Activated naive CD4-positive, alpha-beta T cell treated with anti-CD3 and anti-CD28 coated beads, Interleukin-2, amount 50 U/mL, for 72 hours (primary cell): ENCODE results near the gene KDM7A. TPM values are rescaled to one million over a fixed set of nuclear protein-coding genes. Genes with fewer than 3 reads are reported as not detected.

ENCODE experiments used
- ATAC-seq, 2 donors: fragments of 150-1000 bp; cut with Tn5 transposase; 2 replicates each; pipeline ENCODE4 v1.10.0; 2021; ENCODE audit warnings: mild to moderate bottlenecking in 2 of 2, moderate library complexity in 2 of 2
- DNase-seq, 2 donors: peaks; one replicate each; pipeline ENCODE4 v3.0.0; 2021 to 2022; ENCODE audit warnings: low spot score in 2 of 2
- H3K27ac Mint-ChIP-seq, 2 donors: one replicate each; pipeline ENCODE4 v1.8.0; 2022; ENCODE audit warnings: mild to moderate bottlenecking in 2 of 2, mixed read lengths in 2 of 2
- H3K36me3 Mint-ChIP-seq, 2 donors: one replicate each; pipeline ENCODE4 v1.8.0; 2022; ENCODE audit warnings: mixed read lengths in 2 of 2
- H3K9me3 Mint-ChIP-seq, 2 donors: one replicate each; pipeline ENCODE4 v1.8.0; 2022; ENCODE audit warnings: mixed read lengths in 2 of 2
- total RNA-seq, 2 donors: library from RNA; stranded (reverse); gene quantifications; one replicate each; pipeline ENCODE4 v1.2.3, GENCODE V29; 2022

The KDM7A gene, protein sequence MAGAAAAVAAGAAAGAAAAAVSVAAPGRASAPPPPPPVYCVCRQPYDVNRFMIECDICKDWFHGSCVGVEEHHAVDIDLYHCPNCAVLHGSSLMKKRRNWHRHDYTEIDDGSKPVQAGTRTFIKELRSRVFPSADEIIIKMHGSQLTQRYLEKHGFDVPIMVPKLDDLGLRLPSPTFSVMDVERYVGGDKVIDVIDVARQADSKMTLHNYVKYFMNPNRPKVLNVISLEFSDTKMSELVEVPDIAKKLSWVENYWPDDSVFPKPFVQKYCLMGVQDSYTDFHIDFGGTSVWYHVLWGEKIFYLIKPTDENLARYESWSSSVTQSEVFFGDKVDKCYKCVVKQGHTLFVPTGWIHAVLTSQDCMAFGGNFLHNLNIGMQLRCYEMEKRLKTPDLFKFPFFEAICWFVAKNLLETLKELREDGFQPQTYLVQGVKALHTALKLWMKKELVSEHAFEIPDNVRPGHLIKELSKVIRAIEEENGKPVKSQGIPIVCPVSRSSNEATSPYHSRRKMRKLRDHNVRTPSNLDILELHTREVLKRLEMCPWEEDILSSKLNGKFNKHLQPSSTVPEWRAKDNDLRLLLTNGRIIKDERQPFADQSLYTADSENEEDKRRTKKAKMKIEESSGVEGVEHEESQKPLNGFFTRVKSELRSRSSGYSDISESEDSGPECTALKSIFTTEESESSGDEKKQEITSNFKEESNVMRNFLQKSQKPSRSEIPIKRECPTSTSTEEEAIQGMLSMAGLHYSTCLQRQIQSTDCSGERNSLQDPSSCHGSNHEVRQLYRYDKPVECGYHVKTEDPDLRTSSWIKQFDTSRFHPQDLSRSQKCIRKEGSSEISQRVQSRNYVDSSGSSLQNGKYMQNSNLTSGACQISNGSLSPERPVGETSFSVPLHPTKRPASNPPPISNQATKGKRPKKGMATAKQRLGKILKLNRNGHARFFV
- 10 to 100 TPM; 28.4 to 38.6 TPM for total RNA-seq

- peaks cover 0 to 12% of the 10 kb centered on the region in 2 donors for H3K9me3 Mint-ChIP-seq
- peak; percentile 90 to 94 for DNase-seq
- ATAC-seq: peak; percentile 79 to 85
- peak within 1 kb of the TSS; percentile 84 to 92 for H3K27ac Mint-ChIP-seq
- peaks cover 5 to 24% of the 10 kb centered on the region in 2 donors for H3K36me3 Mint-ChIP-seq
These were observed at the start of gene KDM7A for GRCh38 chr7:140176811-140177702. Gene KDM7A, minus strand, starts transcription at chr7:140176983. Its CDS starts 46 bp downstream, at chr7:140176937.

DNA sequence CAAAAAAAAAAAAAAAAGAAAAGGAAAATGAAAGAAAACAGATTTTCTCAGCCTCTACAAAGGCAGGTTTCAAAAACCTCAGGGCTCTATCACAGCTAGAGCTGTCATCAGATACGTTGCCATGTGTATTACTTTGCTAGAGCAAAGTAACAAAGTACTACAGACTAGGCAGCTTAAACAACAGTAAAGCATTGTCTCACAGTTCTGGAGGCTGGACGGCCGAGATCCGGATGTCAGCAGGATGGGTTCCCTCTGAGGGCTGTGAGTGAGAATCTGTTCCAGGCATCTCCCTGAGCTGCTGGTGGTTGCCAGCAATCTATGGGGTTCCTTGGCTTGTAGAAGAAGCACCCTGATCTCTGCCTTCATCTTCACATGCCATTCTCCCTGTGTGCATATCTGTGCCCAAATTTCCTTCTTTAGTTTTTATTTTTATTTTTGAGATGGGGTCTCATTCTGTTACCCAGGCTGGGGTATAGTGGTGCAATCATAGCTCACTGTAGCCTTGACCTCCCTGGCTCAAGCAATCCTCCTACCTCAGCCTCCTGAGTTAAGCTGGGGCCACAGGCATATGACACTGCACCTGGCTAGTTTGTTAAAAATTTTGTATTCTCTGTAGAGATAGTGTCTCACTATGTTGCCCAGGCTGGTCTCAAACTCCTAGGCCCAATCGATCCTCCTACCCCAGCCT, 48.9 kb upstream of the KDM7A start:
- peak; percentile 5 to 24 for ATAC-seq
- Mint-ChIP-seq H3K27ac (peak overlapping the region; percentile 48 to 85), H3K9me3 (no peaks in the 10 kb centered on the region), H3K36me3 (peaks cover 0 to 5% of the 10 kb centered on the region in 2 donors)
- no peak for DNase-seq

DNA sequence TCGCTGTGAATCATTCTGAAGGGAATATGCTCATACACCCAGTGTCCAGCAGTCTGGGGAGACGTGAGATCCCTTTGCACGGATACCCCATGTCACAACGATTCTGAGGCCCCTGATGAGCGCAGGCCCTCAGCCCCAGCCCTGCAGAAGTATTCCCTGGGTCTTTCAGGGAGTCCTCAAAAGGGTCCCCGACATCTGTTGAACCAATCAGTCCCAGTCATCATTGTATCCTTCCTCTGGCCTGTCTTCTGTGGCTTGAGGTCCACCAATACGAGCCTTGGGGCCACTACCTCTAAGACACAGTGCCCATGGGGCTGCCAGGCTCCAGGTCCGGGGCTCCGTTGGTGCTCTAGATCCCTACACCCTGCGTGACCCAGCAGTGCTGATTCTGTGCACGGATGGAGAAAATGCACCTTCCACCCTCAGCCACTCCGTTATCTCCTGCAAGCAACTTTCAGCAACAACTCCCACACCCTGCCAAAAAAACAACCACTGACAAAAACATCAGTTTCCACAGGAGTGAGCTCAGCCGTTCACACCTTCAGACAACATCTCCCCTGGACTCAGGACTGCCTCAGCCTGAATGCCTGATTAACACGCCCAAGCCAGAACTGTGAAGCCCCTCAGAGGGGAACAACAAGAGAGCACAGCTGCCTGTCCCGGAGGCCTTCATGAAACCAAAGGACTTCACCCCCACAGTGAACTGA, 46.9 kb upstream of the KDM7A start:
- no peak for DNase-seq
- peak; percentile 58 to 75 for ATAC-seq
- H3K9me3 Mint-ChIP-seq: peaks cover 0 to 3% of the 10 kb centered on the region in 2 donors
- peaks cover 0 to 9% of the 10 kb centered on the region in 2 donors for H3K36me3 Mint-ChIP-seq
- H3K27ac Mint-ChIP-seq: peak overlapping the region; percentile 12 to 65

GRCh38 chr7:140222814-140223213, 46.0 kb upstream of the KDM7A start:
- H3K9me3 Mint-ChIP-seq: peaks cover 0 to 12% of the 10 kb centered on the region in 2 donors
- ATAC-seq: no peak
- peak overlapping the region in 1 of 2 donors; percentile 12 for H3K27ac Mint-ChIP-seq

GRCh38 chr7:140219672-140220524, 43.1 kb upstream of the KDM7A start:
- no peak overlapping the region for H3K27ac Mint-ChIP-seq
- no peak for ATAC-seq
- DNase-seq: no peak
- peaks cover 3 to 22% of the 10 kb centered on the region in 2 donors for H3K9me3 Mint-ChIP-seq
- H3K36me3 Mint-ChIP-seq: peaks cover 2 to 21% of the 10 kb centered on the region in 2 donors

More at GRCh38 chr7:140222814-140223213, 46.0 kb upstream of the KDM7A start:
- DNase-seq: no peak
- peaks cover 0 to 14% of the 10 kb centered on the region in 2 donors for H3K36me3 Mint-ChIP-seq

- no peak for DNase-seq
- no peak overlapping the region for H3K27ac Mint-ChIP-seq
- peaks cover 10 to 31% of the 10 kb centered on the region in 2 donors for H3K9me3 Mint-ChIP-seq
- ATAC-seq: no peak
- H3K36me3 Mint-ChIP-seq: peaks cover 6 to 34% of the 10 kb centered on the region in 2 donors
These were observed 41.9 kb upstream of the KDM7A start for GRCh38 chr7:140218656-140219055.

DNA sequence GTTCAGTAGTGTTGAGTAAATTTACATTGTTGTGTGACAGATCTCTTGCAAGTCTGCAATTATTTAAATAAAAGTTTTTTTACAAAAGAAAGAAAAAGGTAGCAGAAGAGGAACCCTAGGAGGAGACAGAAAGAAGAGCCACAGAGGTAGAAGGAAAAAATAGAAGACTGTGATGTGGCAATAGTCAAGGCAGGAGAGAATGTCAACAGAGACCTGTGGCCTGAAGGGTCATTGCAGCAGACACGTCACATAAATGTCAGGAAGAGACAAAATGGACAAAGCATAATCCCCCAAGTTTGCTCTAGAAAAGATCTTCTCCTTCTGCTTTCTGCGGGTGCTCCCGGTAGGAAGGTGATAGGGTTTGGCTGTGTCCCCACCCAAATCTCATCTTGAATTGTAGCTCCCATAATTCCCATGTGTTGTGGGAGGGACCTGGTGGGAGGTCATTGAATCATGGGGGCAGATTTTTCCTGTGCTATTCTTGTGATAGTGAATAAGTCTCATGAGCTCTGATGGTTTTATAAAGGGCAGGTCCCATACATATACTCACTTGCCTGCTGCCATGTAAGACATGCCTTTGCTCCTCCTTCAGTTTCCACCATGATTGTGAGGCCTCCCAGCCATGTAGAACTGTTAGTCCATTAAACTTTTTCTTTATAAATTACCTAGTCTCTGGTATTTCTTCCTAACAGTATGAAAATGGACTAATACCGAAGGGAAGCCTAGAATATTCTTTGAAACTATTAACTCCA, 41.1 kb upstream of the KDM7A start:
- H3K9me3 Mint-ChIP-seq: peaks cover 10 to 32% of the 10 kb centered on the region in 2 donors

GRCh38 chr7:140215281-140215680, 38.5 kb upstream of the KDM7A start:
- H3K27ac Mint-ChIP-seq: no peak overlapping the region
- DNase-seq: no peak
- H3K9me3 Mint-ChIP-seq: peaks cover 10 to 32% of the 10 kb centered on the region in 2 donors
- ATAC-seq: no peak
- H3K36me3 Mint-ChIP-seq: peaks cover 6 to 41% of the 10 kb centered on the region in 2 donors

More for the DNA sequence above, 41.1 kb upstream of the KDM7A start:
- DNase-seq (no peak), ATAC-seq (no peak)
- no peak overlapping the region for H3K27ac Mint-ChIP-seq
- peaks cover 6 to 35% of the 10 kb centered on the region in 2 donors for H3K36me3 Mint-ChIP-seq

DNA sequence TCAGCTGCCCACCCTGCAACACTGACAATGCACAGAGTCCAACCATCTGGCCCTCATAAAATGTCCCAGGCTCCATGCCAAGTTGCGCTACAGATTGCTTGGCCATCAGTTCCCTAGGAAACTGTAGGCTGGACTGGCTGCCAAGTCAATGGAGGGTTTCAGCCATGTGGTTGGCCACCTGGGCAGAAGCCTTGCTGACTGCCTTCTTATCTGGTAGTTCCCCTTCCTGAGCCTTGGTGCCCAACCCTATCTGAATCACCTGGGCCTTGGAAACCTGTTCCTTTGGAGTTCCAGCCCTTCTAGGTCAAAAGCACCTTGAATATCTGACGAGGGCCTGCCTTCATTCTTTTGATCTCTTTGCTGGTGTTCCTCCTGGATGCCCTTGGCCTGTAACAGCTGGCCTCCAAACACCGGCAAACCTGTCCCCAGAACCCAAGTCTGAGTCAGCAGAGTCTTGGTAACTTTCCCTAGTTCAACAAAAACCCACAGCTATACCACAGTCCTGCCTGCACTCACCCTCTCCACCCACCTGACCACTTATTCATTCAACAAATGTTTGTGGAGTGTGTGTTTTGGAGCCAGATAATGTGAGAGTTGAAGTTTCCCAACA, 37.4 kb upstream of the KDM7A start:
- peak overlapping the region; percentile 59 to 89 for H3K27ac Mint-ChIP-seq
- H3K36me3 Mint-ChIP-seq: peaks cover 6 to 41% of the 10 kb centered on the region in 2 donors
- DNase-seq (peak in 1 of 2 donors; percentile 37), ATAC-seq (peak; percentile 36 to 61)
- H3K9me3 Mint-ChIP-seq: peaks cover 10 to 32% of the 10 kb centered on the region in 2 donors

- DNase-seq: no peak
- peaks cover 6 to 37% of the 10 kb centered on the region in 2 donors for H3K36me3 Mint-ChIP-seq
- H3K27ac Mint-ChIP-seq: peak overlapping the region; percentile 59 to 89
- H3K9me3 Mint-ChIP-seq: peaks cover 10 to 29% of the 10 kb centered on the region in 2 donors
- peak; percentile 3 to 7 for ATAC-seq
These were observed 36.9 kb upstream of the KDM7A start for GRCh38 chr7:140213684-140214074.

- ATAC-seq: peak; percentile 67 to 79
- H3K27ac Mint-ChIP-seq: peak overlapping the region; percentile 86 to 98
- H3K36me3 Mint-ChIP-seq: peaks cover 6 to 24% of the 10 kb centered on the region in 2 donors
- peaks cover 10 to 15% of the 10 kb centered on the region in 2 donors for H3K9me3 Mint-ChIP-seq
- peak in 1 of 2 donors; percentile 49 for DNase-seq
These were observed 35.5 kb upstream of the KDM7A start for GRCh38 chr7:140212100-140212881.

DNA sequence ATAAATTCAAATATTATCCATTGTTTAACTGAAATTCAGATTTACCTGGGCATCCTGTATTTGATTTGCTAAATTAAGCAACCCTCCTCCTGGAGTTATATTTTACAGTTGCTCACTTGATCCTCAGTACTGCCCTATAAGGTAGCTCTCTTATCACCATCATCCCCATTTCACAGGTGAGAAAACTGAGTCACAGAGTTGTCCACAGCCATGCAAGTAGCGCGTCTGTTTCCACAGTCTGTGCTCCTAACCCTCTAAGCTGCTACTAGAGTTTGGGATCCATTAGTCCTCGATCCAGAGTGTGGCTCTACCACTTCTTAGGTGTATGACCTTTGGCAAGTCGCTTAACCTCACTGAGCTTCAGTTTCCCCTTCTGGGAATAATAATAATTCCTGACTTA, 34.9 kb upstream of the KDM7A start:
- H3K36me3 Mint-ChIP-seq: peaks cover 6 to 24% of the 10 kb centered on the region in 2 donors
- H3K27ac Mint-ChIP-seq: peak overlapping the region; percentile 86 to 98
- ATAC-seq (peak; percentile 17 to 35), DNase-seq (no peak)
- H3K9me3 Mint-ChIP-seq: peaks cover 10 to 15% of the 10 kb centered on the region in 2 donors
